ENCODE results near the gene NUP160. TPM values are rescaled to one million over a fixed set of nuclear protein-coding genes. Genes with fewer than 3 reads are reported as not detected.

Gene NUP160
- total and polyA plus RNA-seq, 2 of the 8 experiments (the other 6 are each of a cell fraction or from before 2014, with no cell fraction given) = 44.6 to 100 TPM

DNA sequence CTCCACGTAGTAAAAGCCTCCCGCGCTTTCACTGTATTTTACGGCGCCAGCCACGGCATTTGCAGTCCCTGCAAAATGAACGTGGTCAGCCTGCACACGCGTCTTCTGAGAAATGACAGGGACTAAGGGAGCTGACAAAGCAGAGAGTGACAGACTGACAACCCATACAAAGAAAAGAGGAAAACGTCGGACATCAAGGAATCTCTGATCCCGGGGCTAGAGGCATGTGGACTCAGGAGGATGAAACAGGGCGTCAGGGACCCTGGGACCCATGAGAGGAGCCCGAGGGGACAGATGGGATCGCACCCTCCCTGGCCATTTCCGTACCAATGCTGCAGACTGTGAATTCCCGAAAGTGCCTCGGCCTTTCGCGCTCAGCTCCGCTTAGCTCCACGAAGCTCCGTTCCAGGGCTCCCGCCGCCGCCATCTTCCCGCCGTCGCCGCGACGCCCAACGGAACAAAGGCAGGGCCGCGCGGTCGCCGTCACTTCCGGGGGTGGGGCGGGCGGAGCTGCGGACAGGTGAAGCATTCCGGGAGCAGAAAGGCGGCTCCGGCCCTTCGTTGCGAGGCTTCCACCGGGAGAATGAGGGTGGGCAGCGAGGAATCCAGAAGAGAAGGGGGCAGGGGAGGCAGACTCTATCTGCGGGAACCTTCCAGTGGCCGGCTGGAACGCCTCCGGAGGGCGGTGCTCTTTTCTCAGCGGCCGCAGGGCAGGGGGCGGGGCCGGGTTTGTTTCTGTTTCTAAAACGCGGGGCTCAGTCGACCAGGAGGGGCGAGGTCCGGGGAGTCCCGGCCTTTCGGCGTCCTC is at the start of gene NUP160 (continued):
- TF ChIP-seq RFX5 (IDR thresholded peaks at IDR 0.05; ENCODE audit: borderline replicate concordance, low read depth, low read length) (no peak), KDM1A (IDR thresholded peaks at IDR 0.05; ENCODE audit: borderline replicate concordance, low read length) (no peak), GABPA (IDR thresholded peaks at IDR 0.05; ENCODE audit: borderline replicate concordance, insufficient read depth, low read length) (peak; percentile 73; the same call in 1 of the 2 replicates), TEAD4 (IDR thresholded peaks at IDR 0.05; ENCODE audit: low read depth, low read length) (peak; percentile 60), SP2 (IDR thresholded peaks at IDR 0.05; ENCODE audit: low read length) (no peak), TBP (IDR thresholded peaks at IDR 0.05; ENCODE audit: low read depth, low read length) (peak; percentile 83), PHF8 (conservative IDR thresholded peaks at IDR 0.05; ENCODE audit: low read depth, low read length) (peak; percentile 99), TAF7 (optimal IDR thresholded peaks at IDR 0.05; ENCODE audit: borderline replicate concordance, low read depth, low read length) (peak; percentile 90), JUND (IDR thresholded peaks at IDR 0.05; ENCODE audit: low read length) (peak; percentile 5; the same call in 1 of the 2 replicates), FOSL1 (IDR thresholded peaks at IDR 0.05; ENCODE audit: insufficient read depth, low read depth, low read length) (no peak), POLR2A (IDR thresholded peaks at IDR 0.05; ENCODE audit: control extremely low read depth in 1 of 2, low read depth in 2 of 2, low read length in 2 of 2) (peak; percentile 88 to 99), TAF1 (IDR thresholded peaks at IDR 0.05; ENCODE audit: low read depth, low read length) (peak; percentile 97), TCF12 (IDR thresholded peaks at IDR 0.05; ENCODE audit: low read depth, low read length) (no peak), BACH1 (IDR thresholded peaks at IDR 0.05; ENCODE audit: low read length) (no peak), CEBPB (IDR thresholded peaks at IDR 0.05; ENCODE audit: low read depth, low read length) (no peak), SP4 (IDR thresholded peaks at IDR 0.05; ENCODE audit: low read length) (no peak; the same call in 1 of the 2 replicates), SUZ12 (IDR thresholded peaks at IDR 0.05; ENCODE audit: low read length) (no peak), YY1 (IDR thresholded peaks at IDR 0.05; ENCODE audit: low read depth, low read length) (peak; percentile 97), CBX5 (IDR thresholded peaks at IDR 0.05; ENCODE audit: low read depth, low read length) (no peak), CTBP2 (IDR thresholded peaks at IDR 0.05; ENCODE audit: borderline replicate concordance, insufficient read depth, insufficient read length, low read length) (no peak), SIRT6 (IDR thresholded peaks at IDR 0.05; ENCODE audit: low read length) (no peak), SIX5 (IDR thresholded peaks at IDR 0.05; ENCODE audit: low read depth, low read length) (no peak), EGR1 (IDR thresholded peaks at IDR 0.05; ENCODE audit: borderline replicate concordance, low read depth, low read length) (no peak)
- TF ChIP-seq, protein P1, sequence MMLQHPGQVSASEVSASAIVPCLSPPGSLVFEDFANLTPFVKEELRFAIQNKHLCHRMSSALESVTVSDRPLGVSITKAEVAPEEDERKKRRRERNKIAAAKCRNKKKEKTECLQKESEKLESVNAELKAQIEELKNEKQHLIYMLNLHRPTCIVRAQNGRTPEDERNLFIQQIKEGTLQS (IDR thresholded peaks at IDR 0.05; ENCODE audit: insufficient read depth, low read depth, low read length) = no peak
- TF ChIP-seq, protein P2, sequence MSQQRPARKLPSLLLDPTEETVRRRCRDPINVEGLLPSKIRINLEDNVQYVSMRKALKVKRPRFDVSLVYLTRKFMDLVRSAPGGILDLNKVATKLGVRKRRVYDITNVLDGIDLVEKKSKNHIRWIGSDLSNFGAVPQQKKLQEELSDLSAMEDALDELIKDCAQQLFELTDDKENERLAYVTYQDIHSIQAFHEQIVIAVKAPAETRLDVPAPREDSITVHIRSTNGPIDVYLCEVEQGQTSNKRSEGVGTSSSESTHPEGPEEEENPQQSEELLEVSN (IDR thresholded peaks at IDR 0.05) = peak; percentile 46
